ENCODE data around the gene SLITRK3. TPM values are rescaled to one million over a fixed set of nuclear protein-coding genes. Genes with fewer than 3 reads are reported as not detected.

Gene SLITRK3
- polyA plus RNA-seq, 2 of the 4 experiments (the other 2 are of a cell fraction) = not detected

DNA sequence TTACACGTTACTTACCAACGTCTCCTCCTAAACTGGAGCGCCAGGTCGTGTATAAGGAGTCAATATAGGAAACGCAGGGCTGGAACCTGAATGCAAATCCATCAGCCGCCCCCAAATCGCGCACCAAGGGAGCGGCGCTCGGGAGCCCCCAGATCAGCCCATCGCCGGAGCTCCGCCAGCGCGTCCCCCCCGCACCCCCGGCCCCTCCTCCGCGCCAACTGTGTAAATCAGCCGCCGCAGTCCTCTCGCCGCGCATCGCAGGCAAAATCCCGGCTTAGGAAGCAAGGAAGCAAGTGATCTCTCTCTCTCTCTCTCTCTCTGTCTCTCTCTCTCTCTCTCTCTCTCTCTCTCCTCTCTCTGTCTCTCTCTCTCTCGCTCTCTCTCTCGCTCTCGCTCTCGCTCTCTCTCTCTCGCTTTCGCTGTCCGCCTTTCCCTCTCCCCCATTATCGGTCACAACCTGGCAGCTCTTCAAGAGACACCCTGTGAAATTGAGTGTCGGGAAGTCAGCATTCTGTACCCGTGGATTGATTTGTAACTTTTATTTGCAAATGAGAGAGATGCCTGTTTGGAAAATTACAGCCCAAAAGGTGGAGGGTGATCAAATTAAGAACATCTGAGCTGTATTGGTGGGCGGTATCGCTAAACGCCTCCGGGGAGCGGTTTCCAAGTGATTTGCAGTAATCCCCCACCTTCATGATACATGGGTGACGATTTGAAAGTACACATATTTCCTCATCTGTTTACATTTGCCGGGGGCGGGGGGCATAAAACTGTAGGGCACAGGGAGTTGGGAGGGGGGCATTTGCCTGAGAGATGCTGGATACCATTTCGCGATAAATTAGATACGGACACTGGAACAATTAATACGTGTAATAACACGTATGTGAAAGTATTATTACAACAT lies 645 bp upstream of the SLITRK3 start:
- Histone ChIP-seq H3K4me2 (peak overlapping the region; percentile 98), H3K9me3 (peaks cover 3% of the 10 kb centered on the region; the same call in 1 of the 3 replicates), H3K27ac (no peak overlapping the region), H3K4me3 (peak overlapping the region; percentile 48), H3K4me1 (peaks cover 18% of the 10 kb centered on the region; the same call in 1 of the 3 replicates)
- peak in 1 of 2 experiments; percentile 18; a peak in 3 of 6 replicates for ATAC-seq
- CTCF ChIA-PET = no interaction called here
- no peak for DNase-seq (ENCODE audit: low read depth in 1 of 2, low spot score in 1 of 2)
- FAIRE-seq = peak; percentile 32
- POLR2A ChIA-PET = no interaction called here
- TF ChIP-seq, protein P1, sequence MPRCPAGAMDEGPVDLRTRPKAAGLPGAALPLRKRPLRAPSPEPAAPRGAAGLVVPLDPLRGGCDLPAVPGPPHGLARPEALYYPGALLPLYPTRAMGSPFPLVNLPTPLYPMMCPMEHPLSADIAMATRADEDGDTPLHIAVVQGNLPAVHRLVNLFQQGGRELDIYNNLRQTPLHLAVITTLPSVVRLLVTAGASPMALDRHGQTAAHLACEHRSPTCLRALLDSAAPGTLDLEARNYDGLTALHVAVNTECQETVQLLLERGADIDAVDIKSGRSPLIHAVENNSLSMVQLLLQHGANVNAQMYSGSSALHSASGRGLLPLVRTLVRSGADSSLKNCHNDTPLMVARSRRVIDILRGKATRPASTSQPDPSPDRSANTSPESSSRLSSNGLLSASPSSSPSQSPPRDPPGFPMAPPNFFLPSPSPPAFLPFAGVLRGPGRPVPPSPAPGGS (IDR thresholded peaks at IDR 0.05) = no peak
- TF ChIP-seq KDM1A (IDR thresholded peaks at IDR 0.05; ENCODE audit: low read depth) (no peak), ZC3H11A (IDR thresholded peaks at IDR 0.05) (no peak), ZNF302 (CRISPR knock-in tag; IDR thresholded peaks at IDR 0.05) (no peak), FOSB (CRISPR knock-in tag; IDR thresholded peaks at IDR 0.05) (no peak), NR3C1 (IDR thresholded peaks at IDR 0.05) (no peak), EHMT2 (IDR thresholded peaks at IDR 0.05; ENCODE audit: low read depth) (no peak), SMC3 (IDR thresholded peaks at IDR 0.05) (no peak), HOXA7 (CRISPR knock-in tag; IDR thresholded peaks at IDR 0.05) (no peak)
- TF ChIP-seq, protein P2, sequence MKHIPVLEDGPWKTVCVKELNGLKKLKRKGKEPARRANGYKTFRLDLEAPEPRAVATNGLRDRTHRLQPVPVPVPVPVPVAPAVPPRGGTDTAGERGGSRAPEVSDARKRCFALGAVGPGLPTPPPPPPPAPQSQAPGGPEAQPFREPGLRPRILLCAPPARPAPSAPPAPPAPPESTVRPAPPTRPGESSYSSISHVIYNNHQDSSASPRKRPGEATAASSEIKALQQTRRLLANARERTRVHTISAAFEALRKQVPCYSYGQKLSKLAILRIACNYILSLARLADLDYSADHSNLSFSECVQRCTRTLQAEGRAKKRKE (CRISPR knock-in tag; IDR thresholded peaks at IDR 0.05; ENCODE audit: low read depth) = no peak
- TF ChIP-seq, protein P3, sequence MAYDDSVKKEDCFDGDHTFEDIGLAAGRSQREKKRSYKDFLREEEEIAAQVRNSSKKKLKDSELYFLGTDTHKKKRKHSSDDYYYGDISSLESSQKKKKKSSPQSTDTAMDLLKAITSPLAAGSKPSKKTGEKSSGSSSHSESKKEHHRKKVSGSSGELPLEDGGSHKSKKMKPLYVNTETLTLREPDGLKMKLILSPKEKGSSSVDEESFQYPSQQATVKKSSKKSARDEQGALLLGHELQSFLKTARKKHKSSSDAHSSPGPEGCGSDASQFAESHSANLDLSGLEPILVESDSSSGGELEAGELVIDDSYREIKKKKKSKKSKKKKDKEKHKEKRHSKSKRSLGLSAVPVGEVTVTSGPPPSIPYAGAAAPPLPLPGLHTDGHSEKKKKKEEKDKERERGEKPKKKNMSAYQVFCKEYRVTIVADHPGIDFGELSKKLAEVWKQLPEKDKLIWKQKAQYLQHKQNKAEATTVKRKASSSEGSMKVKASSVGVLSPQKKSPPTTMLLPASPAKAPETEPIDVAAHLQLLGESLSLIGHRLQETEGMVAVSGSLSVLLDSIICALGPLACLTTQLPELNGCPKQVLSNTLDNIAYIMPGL (CRISPR knock-in tag; IDR thresholded peaks at IDR 0.05; ENCODE audit: borderline replicate concordance) = no peak
- TF ChIP-seq, protein P4, sequence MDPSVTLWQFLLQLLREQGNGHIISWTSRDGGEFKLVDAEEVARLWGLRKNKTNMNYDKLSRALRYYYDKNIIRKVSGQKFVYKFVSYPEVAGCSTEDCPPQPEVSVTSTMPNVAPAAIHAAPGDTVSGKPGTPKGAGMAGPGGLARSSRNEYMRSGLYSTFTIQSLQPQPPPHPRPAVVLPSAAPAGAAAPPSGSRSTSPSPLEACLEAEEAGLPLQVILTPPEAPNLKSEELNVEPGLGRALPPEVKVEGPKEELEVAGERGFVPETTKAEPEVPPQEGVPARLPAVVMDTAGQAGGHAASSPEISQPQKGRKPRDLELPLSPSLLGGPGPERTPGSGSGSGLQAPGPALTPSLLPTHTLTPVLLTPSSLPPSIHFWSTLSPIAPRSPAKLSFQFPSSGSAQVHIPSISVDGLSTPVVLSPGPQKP (IDR thresholded peaks at IDR 0.05; ENCODE audit: low read depth, low read length) = no peak
- WGBS (ENCODE audit: missing lambda C conversion rate) = 35% methylated on average over 43 of the region's 50 CpGs

DNA sequence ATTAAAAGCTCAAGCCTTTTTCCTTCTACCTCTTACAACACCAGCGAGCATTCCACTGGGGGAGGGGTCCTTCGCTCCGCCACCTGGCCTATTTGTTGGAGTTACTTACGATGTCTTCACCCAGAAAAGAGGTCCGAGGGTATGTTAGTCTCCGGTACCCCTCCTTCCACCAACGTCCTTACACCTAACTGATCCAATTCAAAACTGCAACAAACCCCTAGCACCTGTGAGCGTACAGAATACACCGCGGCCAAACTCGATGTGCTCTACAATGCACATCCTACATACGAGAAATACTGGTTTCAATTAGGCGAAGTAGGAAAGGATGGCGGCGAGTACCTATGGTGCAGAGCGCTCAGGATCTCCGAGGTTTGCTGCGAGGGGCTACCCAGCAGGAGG lies 944 bp downstream of the SLITRK3 start:
- peaks cover 18% of the 10 kb centered on the region; the same call in 1 of the 3 replicates for H3K4me1 ChIP-seq
- H3K4me2 ChIP-seq = peak overlapping the region; percentile 98
- peak in 1 of 2 experiments; percentile 51; a peak in 3 of 6 replicates for ATAC-seq
- no peak for DNase-seq (ENCODE audit: low read depth in 1 of 2, low spot score in 1 of 2)
- WGBS (ENCODE audit: missing lambda C conversion rate) = 41% methylated on average over 18 of the region's 18 CpGs
- H3K9me3 ChIP-seq = peaks cover 3% of the 10 kb centered on the region; the same call in 1 of the 3 replicates
- CTCF ChIA-PET = interaction anchor here (1.9 to 3.0 kb wide), 2 partner anchors 10 to 12 kb away, joined by 10 read pairs; no protein-coding TSS in a partner anchor
- no peak for TF ChIP-seq CHD2 (IDR thresholded peaks at IDR 0.05; ENCODE audit: low read length, partially characterized antibody)
- TF ChIP-seq, protein P5, sequence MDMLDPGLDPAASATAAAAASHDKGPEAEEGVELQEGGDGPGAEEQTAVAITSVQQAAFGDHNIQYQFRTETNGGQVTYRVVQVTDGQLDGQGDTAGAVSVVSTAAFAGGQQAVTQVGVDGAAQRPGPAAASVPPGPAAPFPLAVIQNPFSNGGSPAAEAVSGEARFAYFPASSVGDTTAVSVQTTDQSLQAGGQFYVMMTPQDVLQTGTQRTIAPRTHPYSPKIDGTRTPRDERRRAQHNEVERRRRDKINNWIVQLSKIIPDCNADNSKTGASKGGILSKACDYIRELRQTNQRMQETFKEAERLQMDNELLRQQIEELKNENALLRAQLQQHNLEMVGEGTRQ (IDR thresholded peaks at IDR 0.05) = no peak
- TF ChIP-seq CBX8 (IDR thresholded peaks at IDR 0.05) = peak; percentile 65
- 0 out of 2 replicates have a peak, but pooled peaks have one; percentile 1 for TF ChIP-seq RNF2 (IDR thresholded peaks at IDR 0.05; ENCODE audit: borderline replicate concordance, low read depth)
- TF ChIP-seq KDM5A (IDR thresholded peaks at IDR 0.05) = no peak
- TF ChIP-seq RAD21 (conservative IDR thresholded peaks at IDR 0.05 in 1 of 2, IDR thresholded peaks at IDR 0.05 in 1 of 2) = no peak
- no peak for TF ChIP-seq MYC (IDR thresholded peaks at IDR 0.05; ENCODE audit: borderline replicate concordance, low read length)
- no peak for TF ChIP-seq NFE2L2 (conservative IDR thresholded peaks at IDR 0.05; ENCODE audit: low read length)
- TF ChIP-seq POLR2A (IDR thresholded peaks at IDR 0.05; ENCODE audit: low read length) = no peak
- H3K27ac ChIP-seq = no peak overlapping the region
- peak overlapping the region; percentile 48 for H3K4me3 ChIP-seq
- FAIRE-seq = no peak
- POLR2A ChIA-PET = no interaction called here
